Measurements from ENCODE around the gene FGF13. TPM values are rescaled to one million over a fixed set of nuclear protein-coding genes. Genes with fewer than 3 reads are reported as not detected.

Gene FGF13
- total and polyA plus RNA-seq, 2 experiments from 2014 or later, result 26.4 to 88.9 TPM

GRCh38 chrX:138745196-138745595 is 33.7 kb upstream of the FGF13 start:
- peak; percentile 56 for TF ChIP-seq CTCF (IDR thresholded peaks at IDR 0.05; ENCODE audit: low read depth, low read length)
- Histone ChIP-seq H3K27me3 (no peaks in the 10 kb centered on the region), H3K4me1 (ENCODE audit: low read depth) (no peaks in the 10 kb centered on the region), H3K36me3 (no peaks in the 10 kb centered on the region), H3K27ac (no peak overlapping the region), H3K9me3 (ENCODE audit: low read depth) (no peaks in the 10 kb centered on the region), H3K4me3 (no peak overlapping the region)
- peak; percentile 58 to 75 for DNase-seq (ENCODE audit: low read depth in 1 of 2, low spot score in 1 of 2)

- H3K27me3 ChIP-seq, result no peaks in the 10 kb centered on the region
- TF ChIP-seq CTCF (IDR thresholded peaks at IDR 0.05; ENCODE audit: low read depth, low read length), result no peak
- no peak overlapping the region for H3K27ac ChIP-seq
- no peaks in the 10 kb centered on the region for H3K4me1 ChIP-seq (ENCODE audit: low read depth)
- DNase-seq (ENCODE audit: low read depth in 1 of 2, low spot score in 1 of 2), result no peak
- no peaks in the 10 kb centered on the region for H3K36me3 ChIP-seq
- H3K9me3 ChIP-seq (ENCODE audit: low read depth), result no peaks in the 10 kb centered on the region
- no peak overlapping the region for H3K4me3 ChIP-seq
Observed at GRCh38 chrX:138742217-138742616, 30.7 kb upstream of the FGF13 start.

GRCh38 chrX:138740341-138740740 is 28.8 kb upstream of the FGF13 start:
- DNase-seq (ENCODE audit: low read depth in 1 of 2, low spot score in 1 of 2), result no peak
- Histone ChIP-seq H3K9me3 (ENCODE audit: low read depth) (no peaks in the 10 kb centered on the region), H3K4me1 (ENCODE audit: low read depth) (no peaks in the 10 kb centered on the region), H3K27me3 (no peaks in the 10 kb centered on the region), H3K4me3 (no peak overlapping the region), H3K27ac (no peak overlapping the region), H3K36me3 (no peaks in the 10 kb centered on the region)
- no peak for TF ChIP-seq CTCF (IDR thresholded peaks at IDR 0.05; ENCODE audit: low read depth, low read length)

- Histone ChIP-seq H3K9me3 (ENCODE audit: low read depth) (no peaks in the 10 kb centered on the region), H3K27ac (no peak overlapping the region), H3K4me1 (ENCODE audit: low read depth) (no peaks in the 10 kb centered on the region), H3K27me3 (no peaks in the 10 kb centered on the region), H3K4me3 (no peak overlapping the region), H3K36me3 (no peaks in the 10 kb centered on the region)
- no peak for TF ChIP-seq CTCF (IDR thresholded peaks at IDR 0.05; ENCODE audit: low read depth, low read length)
- DNase-seq (ENCODE audit: low read depth in 1 of 2, low spot score in 1 of 2), result no peak
Observed at GRCh38 chrX:138723301-138723700, 11.8 kb upstream of the FGF13 start.

DNA sequence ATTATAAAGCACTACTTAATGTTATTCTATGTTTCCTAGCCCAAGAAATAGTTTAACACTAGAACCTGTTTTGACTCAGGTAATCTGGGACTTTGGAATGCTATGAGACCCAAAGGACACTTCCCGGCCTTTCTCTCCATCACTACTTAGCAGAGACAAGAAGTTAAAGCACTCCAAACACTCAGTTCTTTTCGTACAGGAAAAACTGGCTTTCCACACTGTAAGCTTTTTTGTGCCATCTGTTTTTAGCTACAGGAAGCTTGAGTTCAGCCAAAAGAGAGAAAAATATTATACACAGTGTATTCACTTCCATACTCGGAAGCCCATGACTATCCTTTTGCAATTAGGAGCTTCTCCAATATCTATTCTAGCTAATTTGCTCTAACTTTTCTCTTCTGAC is 7.9 kb upstream of the FGF13 start:
- H3K36me3 ChIP-seq, result no peaks in the 10 kb centered on the region
- H3K27ac ChIP-seq, result no peak overlapping the region
- H3K4me3 ChIP-seq, result no peak overlapping the region
- H3K4me1 ChIP-seq (ENCODE audit: low read depth), result no peaks in the 10 kb centered on the region
- DNase-seq (ENCODE audit: low read depth in 1 of 2, low spot score in 1 of 2), result no peak
- no peak for TF ChIP-seq CTCF (IDR thresholded peaks at IDR 0.05; ENCODE audit: low read depth, low read length)
- H3K27me3 ChIP-seq, result no peaks in the 10 kb centered on the region
- H3K9me3 ChIP-seq (ENCODE audit: low read depth), result no peaks in the 10 kb centered on the region

DNA sequence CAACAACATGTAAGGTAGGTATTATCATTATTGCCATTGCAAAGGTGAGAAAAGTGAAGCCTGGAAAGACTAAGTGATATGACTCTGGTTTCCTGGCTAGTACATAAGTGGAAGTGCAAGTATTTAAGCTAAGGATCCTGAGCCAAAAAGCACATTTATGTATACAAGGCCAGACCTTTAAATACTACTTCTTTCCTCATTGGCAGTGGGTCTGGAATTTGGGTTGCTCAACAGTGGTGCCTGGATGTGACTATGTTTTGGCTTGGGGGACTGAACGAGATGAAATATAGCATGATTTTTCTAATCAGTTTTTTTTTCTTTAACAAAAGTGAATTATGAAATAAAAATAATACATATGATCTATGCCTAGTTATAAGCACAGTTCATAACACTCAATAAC is 7.4 kb upstream of the FGF13 start:
- H3K4me3 ChIP-seq, result no peak overlapping the region
- TF ChIP-seq CTCF (IDR thresholded peaks at IDR 0.05; ENCODE audit: low read depth, low read length), result no peak
- no peak for DNase-seq (ENCODE audit: low read depth in 1 of 2, low spot score in 1 of 2)
- no peaks in the 10 kb centered on the region for H3K4me1 ChIP-seq (ENCODE audit: low read depth)
- no peaks in the 10 kb centered on the region for H3K36me3 ChIP-seq
- H3K9me3 ChIP-seq (ENCODE audit: low read depth), result no peaks in the 10 kb centered on the region
- no peak overlapping the region for H3K27ac ChIP-seq
- no peaks in the 10 kb centered on the region for H3K27me3 ChIP-seq

Measured in cardiac muscle cell (in vitro differentiated cells and primary cell).